Activated CD4-positive, alpha-beta T cell treated with anti-CD3 and anti-CD28 coated beads for 36 hours (primary cell): ENCODE data around the gene PUS3. TPM values are rescaled to one million over a fixed set of nuclear protein-coding genes. Genes with fewer than 3 reads are reported as not detected.

ENCODE experiments used
- ATAC-seq: fragments of 200-7000 bp; cut with Tn5 transposase; one replicate; pipeline ENCODE4 v1.10.0; 2021; ENCODE audit warnings: mild to moderate bottlenecking, moderate library complexity
- CTCF ChIA-PET: fragments of 350-600 bp; sonication (Branson Sonifier 250); formaldehyde crosslinking; loops from one replicate; lab custom pipeline; 2021; ENCODE audit warnings: antibody characterized with exemption; lab: Charles Lee
- POLR2A ChIA-PET: fragments of 350-600 bp; sonication (Branson Sonifier 250); formaldehyde crosslinking; loops from one replicate; lab custom pipeline; 2021; ENCODE audit warnings: antibody characterized with exemption, inconsistent platforms; lab: Charles Lee
- DNase-seq: peaks from one replicate; pipeline ENCODE4 v3.0.0-alpha.2; 2020
- H3K27ac Mint-ChIP-seq: one replicate; pipeline ENCODE4 v1.8.0; 2021; ENCODE audit warnings: mixed read lengths
- H3K27me3 Mint-ChIP-seq: one replicate; pipeline ENCODE4 v1.8.0; 2021; ENCODE audit warnings: mixed read lengths
- H3K36me3 Mint-ChIP-seq: one replicate; pipeline ENCODE4 v1.8.0; 2021; ENCODE audit warnings: low read depth, mixed read lengths
- H3K4me1 Mint-ChIP-seq: one replicate; pipeline ENCODE4 v1.8.0; 2021; ENCODE audit warnings: mixed read lengths
- H3K4me3 Mint-ChIP-seq: one replicate; pipeline ENCODE4 v1.8.0; 2021; ENCODE audit warnings: mild to moderate bottlenecking, moderate library complexity, mixed read lengths
- H3K9me3 Mint-ChIP-seq: one replicate; pipeline ENCODE4 v1.8.0; 2021; ENCODE audit warnings: low read depth, mixed read lengths
- intact Hi-C, 2 experiments: fragments of 100-400 bp; cut with DNase I in 1 of 2; cut with micrococcal nuclease in 1 of 2; formaldehyde crosslinking; loops; one replicate each; pipeline versions ENCODE4 v1.14.2 to v1.15.1; 2022 to 2024; cut with DNase I, micrococcal nuclease
- total RNA-seq, 2 experiments: library from RNA; stranded (reverse); gene quantifications; one replicate each; pipeline ENCODE4 v1.2.3, GENCODE V29; 2021

Gene PUS3
- total RNA-seq, 2 experiments from 2014 or later: 14.3 to 19.9 TPM

- intact Hi-C loops: no loop called here
- H3K27ac Mint-ChIP-seq: no peak overlapping the region
- peaks cover 4% of the 10 kb centered on the region for H3K27me3 Mint-ChIP-seq
- no peaks in the 10 kb centered on the region for H3K36me3 Mint-ChIP-seq
- ChIA-PET POLR2A (no interaction called here), CTCF (no interaction called here)
- no peak overlapping the region for H3K4me3 Mint-ChIP-seq
- no peak for ATAC-seq
- H3K4me1 Mint-ChIP-seq: peaks cover 5% of the 10 kb centered on the region
- DNase-seq: no peak
- no peaks in the 10 kb centered on the region for H3K9me3 Mint-ChIP-seq
Measured at GRCh38 chr11:125946712-125947418, 43.9 kb upstream of the PUS3 start.

GRCh38 chr11:125945797-125946520, 43.0 kb upstream of the PUS3 start, which contains the start of gene VSIG10L2:
VSIG10L2 (plus strand) TSS chr11:125946044; CDS start chr11:125946056, 12 bp downstream.
- intact Hi-C loops: no loop called here
- DNase-seq: no peak
- POLR2A ChIA-PET: no interaction called here
- no peaks in the 10 kb centered on the region for H3K27me3 Mint-ChIP-seq
- no peak within 1 kb of the TSS for H3K27ac Mint-ChIP-seq
- H3K36me3 Mint-ChIP-seq: no peaks in the 10 kb centered on the region
- CTCF ChIA-PET: no interaction called here
- H3K4me1 Mint-ChIP-seq: peaks cover 5% of the 10 kb centered on the region
- H3K4me3 Mint-ChIP-seq: no peak within 1 kb of the TSS
- no peak for ATAC-seq
- H3K9me3 Mint-ChIP-seq: no peaks in the 10 kb centered on the region

- H3K9me3 Mint-ChIP-seq: no peaks in the 10 kb centered on the region
- H3K36me3 Mint-ChIP-seq: no peaks in the 10 kb centered on the region
- ChIA-PET POLR2A (no interaction called here), CTCF (interaction anchor here (0.5 to 4.2 kb wide), 2 partner anchors 194 to 248 kb away, joined by 3 to 25 read pairs; no protein-coding TSS in a partner anchor)
- H3K4me1 Mint-ChIP-seq: peaks cover 5% of the 10 kb centered on the region
- ATAC-seq (no peak), DNase-seq (no peak)
- H3K27me3 Mint-ChIP-seq: no peaks in the 10 kb centered on the region
- intact Hi-C loops: no loop called here
- H3K27ac Mint-ChIP-seq: no peak overlapping the region
- no peak overlapping the region for H3K4me3 Mint-ChIP-seq
Measured at GRCh38 chr11:125945011-125945796, 42.2 kb upstream of the PUS3 start.

GRCh38 chr11:125944350-125945010, 41.5 kb upstream of the PUS3 start:
- no peaks in the 10 kb centered on the region for H3K27me3 Mint-ChIP-seq
- DNase-seq: no peak
- CTCF ChIA-PET: interaction anchor here (0.5 to 4.2 kb wide), 2 partner anchors 195 to 249 kb away, joined by 3 to 25 read pairs; no protein-coding TSS in a partner anchor
- intact Hi-C loops: loop anchor here (5.0 kb wide), 2 partner anchors 173 to 248 kb away; no protein-coding TSS in a partner anchor
- no peak overlapping the region for H3K4me3 Mint-ChIP-seq
- no peak for ATAC-seq
- H3K4me1 Mint-ChIP-seq: peaks cover 5% of the 10 kb centered on the region
- H3K9me3 Mint-ChIP-seq: no peaks in the 10 kb centered on the region
- POLR2A ChIA-PET: no interaction called here
- no peak overlapping the region for H3K27ac Mint-ChIP-seq
- no peaks in the 10 kb centered on the region for H3K36me3 Mint-ChIP-seq

- Mint-ChIP-seq H3K9me3 (no peaks in the 10 kb centered on the region), H3K27me3 (no peaks in the 10 kb centered on the region), H3K4me1 (peaks cover 7% of the 10 kb centered on the region), H3K27ac (no peak overlapping the region), H3K4me3 (no peak overlapping the region), H3K36me3 (no peaks in the 10 kb centered on the region)
- CTCF ChIA-PET: interaction anchor here (0.7 to 4.2 kb wide), 4 partner anchors 15 to 249 kb away, joined by 3 to 25 read pairs (median 4); no protein-coding TSS in a partner anchor
- POLR2A ChIA-PET: interaction anchor here (0.7 kb wide), 1 partner anchor 710 kb away, joined by 3 read pairs; no protein-coding TSS in a partner anchor
- no peak for ATAC-seq
- intact Hi-C loops: loop anchor here (5.0 kb wide), 2 partner anchors 173 to 248 kb away; no protein-coding TSS in a partner anchor
- DNase-seq: no peak
Measured at GRCh38 chr11:125943661-125944349, 40.8 kb upstream of the PUS3 start.

- H3K36me3 Mint-ChIP-seq: no peaks in the 10 kb centered on the region
- no peak overlapping the region for H3K27ac Mint-ChIP-seq
- no peak overlapping the region for H3K4me3 Mint-ChIP-seq
- H3K4me1 Mint-ChIP-seq: peaks cover 10% of the 10 kb centered on the region
- H3K27me3 Mint-ChIP-seq: no peaks in the 10 kb centered on the region
- ATAC-seq: no peak
- ChIA-PET CTCF (interaction anchor here (0.5 to 4.2 kb wide), 7 partner anchors 13 to 447 kb away, joined by 3 to 25 read pairs (median 4); no protein-coding TSS in a partner anchor), POLR2A (interaction anchor here (0.7 kb wide), 1 partner anchor 711 kb away, joined by 3 read pairs; no protein-coding TSS in a partner anchor)
- no peaks in the 10 kb centered on the region for H3K9me3 Mint-ChIP-seq
- intact Hi-C loops: loop anchor here (1.0 to 5.0 kb wide), 3 partner anchors 174 to 251 kb away; no protein-coding TSS in a partner anchor
- DNase-seq: no peak
Measured at GRCh38 chr11:125942771-125943428, 39.9 kb upstream of the PUS3 start.

GRCh38 chr11:125941619-125942611, 38.9 kb upstream of the PUS3 start:
- ATAC-seq (peak; percentile 92), DNase-seq (peak; percentile 75)
- Mint-ChIP-seq H3K4me3 (no peak overlapping the region), H3K9me3 (no peaks in the 10 kb centered on the region), H3K36me3 (no peaks in the 10 kb centered on the region), H3K27ac (no peak overlapping the region), H3K27me3 (no peaks in the 10 kb centered on the region), H3K4me1 (peaks cover 10% of the 10 kb centered on the region)
- CTCF ChIA-PET: interaction anchor here (0.7 to 4.2 kb wide), 7 partner anchors 10 to 259 kb away, joined by 3 to 25 read pairs (median 4); no protein-coding TSS in a partner anchor
- intact Hi-C loops: loop anchor here (1.0 to 5.0 kb wide), 3 partner anchors 175 to 252 kb away; no protein-coding TSS in a partner anchor
- POLR2A ChIA-PET: no interaction called here

GRCh38 chr11:125941267-125941618, 38.2 kb upstream of the PUS3 start:
- Mint-ChIP-seq H3K27me3 (no peaks in the 10 kb centered on the region), H3K27ac (no peak overlapping the region), H3K9me3 (no peaks in the 10 kb centered on the region), H3K4me1 (peaks cover 10% of the 10 kb centered on the region), H3K4me3 (no peak overlapping the region), H3K36me3 (no peaks in the 10 kb centered on the region)
- no peak for ATAC-seq
- intact Hi-C loops: loop anchor here (5.0 kb wide), 2 partner anchors 176 to 251 kb away; no protein-coding TSS in a partner anchor
- no peak for DNase-seq
- ChIA-PET CTCF (interaction anchor here (0.6 to 4.2 kb wide), 5 partner anchors 9 to 260 kb away, joined by 4 to 25 read pairs (median 4); no protein-coding TSS in a partner anchor), POLR2A (no interaction called here)

GRCh38 chr11:125940145-125940544, 37.1 kb upstream of the PUS3 start:
- Mint-ChIP-seq H3K36me3 (no peaks in the 10 kb centered on the region), H3K4me1 (peaks cover 10% of the 10 kb centered on the region), H3K27me3 (no peaks in the 10 kb centered on the region), H3K4me3 (no peak overlapping the region), H3K9me3 (no peaks in the 10 kb centered on the region), H3K27ac (no peak overlapping the region)
- CTCF ChIA-PET: interaction anchor here (0.6 to 1.5 kb wide), 4 partner anchors 174 to 349 kb away, joined by 3 to 6 read pairs (median 5); no protein-coding TSS in a partner anchor
- ATAC-seq (no peak), DNase-seq (no peak)
- intact Hi-C loops: loop anchor here (5.0 kb wide), 2 partner anchors 177 to 252 kb away; no protein-coding TSS in a partner anchor
- POLR2A ChIA-PET: no interaction called here
